GM19468 (cell line): ENCODE results near the gene PSMC1.

Experiments used
- ATAC-seq: cut with Tn5 transposase; IDR thresholded peaks from one replicate; pipeline ENCODE4 v1.9.1; 2021; ENCODE audit warnings: mild to moderate bottlenecking, moderate library complexity, moderate number of reproducible peaks; ENCODE audit not compliant: unreplicated experiment; ENCODE audit errors: extremely low read depth

PSMC1 gene

GRCh38 chr14:90300611-90301047, 44.3 kb downstream of the PSMC1 start:
- no peak for ATAC-seq

- ATAC-seq = no peak
Observed at GRCh38 chr14:90301122-90301521, 44.8 kb downstream of the PSMC1 start.

- no peak for ATAC-seq
Observed at GRCh38 chr14:90301668-90302090, 45.3 kb downstream of the PSMC1 start.

GRCh38 chr14:90302529-90303303, 46.4 kb downstream of the PSMC1 start:
- no peak for ATAC-seq

GRCh38 chr14:90303473-90303872, 47.1 kb downstream of the PSMC1 start:
- ATAC-seq = no peak

GRCh38 chr14:90304502-90304901, 48.1 kb downstream of the PSMC1 start:
- no peak for ATAC-seq

- no peak for ATAC-seq
Observed at GRCh38 chr14:90305176-90305601, 48.8 kb downstream of the PSMC1 start.

- ATAC-seq = no peak
Observed at GRCh38 chr14:90308561-90308960, 52.2 kb downstream of the PSMC1 start.

GRCh38 chr14:90317286-90317685, 60.9 kb downstream of the PSMC1 start:
- no peak for ATAC-seq

GRCh38 chr14:90318016-90318415, 61.7 kb downstream of the PSMC1 start:
- ATAC-seq = no peak

DNA sequence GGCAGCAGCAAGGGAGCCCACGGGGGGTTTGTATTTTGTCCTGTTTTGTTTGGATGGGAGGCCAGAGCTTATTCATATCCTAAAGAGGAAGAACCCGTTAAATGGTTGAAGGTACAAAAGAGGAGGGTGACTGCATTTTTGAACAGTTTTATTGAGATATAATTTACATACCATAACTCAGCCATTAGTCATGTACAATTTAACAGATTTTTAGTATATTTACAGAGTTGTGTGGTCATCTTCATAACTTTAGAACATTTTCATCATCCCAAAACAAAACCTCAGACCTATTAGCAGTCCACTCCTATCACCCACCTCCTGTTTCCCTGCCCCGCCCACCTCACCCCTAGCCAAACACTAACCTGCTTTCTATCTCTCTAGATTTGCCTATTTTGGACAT, 62.8 kb downstream of the PSMC1 start:
- ATAC-seq = no peak

GRCh38 chr14:90319634-90320541, 63.5 kb downstream of the PSMC1 start:
- no peak for ATAC-seq

DNA sequence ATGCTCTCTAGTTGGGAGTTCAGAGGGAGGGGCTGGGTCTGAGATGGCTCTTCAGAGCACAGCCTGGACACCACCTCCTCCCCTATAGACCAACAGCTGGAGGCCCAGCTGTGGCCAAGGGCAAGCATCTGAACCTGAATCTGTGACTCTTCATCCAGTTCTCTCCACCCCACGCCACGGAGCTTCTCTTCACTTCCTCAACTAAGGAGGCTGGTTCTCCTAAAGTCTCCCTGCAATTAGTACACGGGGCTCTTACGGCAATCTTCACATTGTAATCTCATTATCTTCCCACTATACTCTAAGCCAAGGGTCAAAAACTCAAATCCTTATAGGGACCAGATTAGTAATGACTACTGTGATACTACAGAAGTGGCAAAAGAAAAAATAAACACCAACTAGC, 65.5 kb downstream of the PSMC1 start:
- no peak for ATAC-seq
